DMS153 treated with DMSO at 0.1 percent for 48 hours (cell line): ENCODE data around the gene RAB12.
"Not testable (repeated sequence)": the region's sequence is repeated elsewhere in the genome, so short reads cannot be mapped to it uniquely, and the experiment has no call there.

Experiments used
- DNase-seq: peaks from one replicate; lab custom pipeline; 2025; ENCODE audit not compliant: unreplicated experiment; lab: John Stamatoyannopoulos, UW

Gene RAB12, protein sequence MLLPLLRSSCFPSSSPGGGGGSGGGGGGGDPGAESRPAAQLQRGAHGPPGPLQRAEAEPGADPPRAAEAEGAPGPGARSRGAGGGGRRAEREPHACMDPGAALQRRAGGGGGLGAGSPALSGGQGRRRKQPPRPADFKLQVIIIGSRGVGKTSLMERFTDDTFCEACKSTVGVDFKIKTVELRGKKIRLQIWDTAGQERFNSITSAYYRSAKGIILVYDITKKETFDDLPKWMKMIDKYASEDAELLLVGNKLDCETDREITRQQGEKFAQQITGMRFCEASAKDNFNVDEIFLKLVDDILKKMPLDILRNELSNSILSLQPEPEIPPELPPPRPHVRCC

GRCh38 chr18:8608795-8609658, at the start of gene RAB12:
Gene RAB12, plus strand, starts transcription at chr18:8609437. Its CDS starts 3 bp downstream, at chr18:8609440.
- no peak for DNase-seq

GRCh38 chr18:8559612-8560186, 49.5 kb upstream of the RAB12 start:
- DNase-seq: no peak

- no peak for DNase-seq
These were observed 47.9 kb upstream of the RAB12 start for GRCh38 chr18:8561123-8561910.

DNA sequence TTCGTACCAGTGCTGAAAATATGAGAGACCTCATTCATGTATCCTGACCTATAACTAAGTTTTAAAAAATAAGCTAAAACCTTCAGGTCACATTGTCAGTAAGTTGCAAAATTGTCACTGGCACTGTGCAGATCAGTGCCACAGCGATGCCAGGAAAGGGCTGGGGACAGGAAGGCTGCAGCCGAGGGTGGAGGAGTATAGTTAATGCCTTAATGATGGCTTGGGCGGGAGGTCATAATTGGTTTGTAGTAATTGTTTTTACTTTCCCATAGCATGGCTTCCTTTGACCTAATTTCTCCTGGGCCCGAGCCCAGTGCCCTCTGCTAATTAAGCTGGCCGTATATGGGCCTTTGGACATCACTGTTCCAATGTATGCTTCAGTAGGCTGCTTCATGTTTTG, 47.2 kb upstream of the RAB12 start:
- DNase-seq: no peak

DNA sequence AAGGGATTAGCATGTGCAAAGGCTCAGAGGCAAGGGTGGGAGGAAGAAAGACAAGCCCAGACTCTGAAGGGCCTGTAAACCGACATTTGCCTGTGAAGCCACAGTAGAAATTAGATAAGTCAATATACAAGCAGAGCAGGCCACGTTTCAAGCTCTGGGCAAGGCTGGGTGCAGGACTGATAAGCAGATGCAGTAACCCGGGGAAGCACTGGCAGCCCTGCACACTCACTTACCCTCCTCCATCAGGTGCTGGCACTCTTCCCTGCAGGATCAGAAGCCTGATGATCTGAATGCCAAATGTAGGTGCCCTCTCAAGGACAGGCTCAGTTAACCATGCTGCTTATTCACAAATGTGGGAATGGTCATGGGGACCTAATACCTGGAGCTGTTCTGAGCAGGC, 46.3 kb upstream of the RAB12 start:
- DNase-seq: no peak

DNA sequence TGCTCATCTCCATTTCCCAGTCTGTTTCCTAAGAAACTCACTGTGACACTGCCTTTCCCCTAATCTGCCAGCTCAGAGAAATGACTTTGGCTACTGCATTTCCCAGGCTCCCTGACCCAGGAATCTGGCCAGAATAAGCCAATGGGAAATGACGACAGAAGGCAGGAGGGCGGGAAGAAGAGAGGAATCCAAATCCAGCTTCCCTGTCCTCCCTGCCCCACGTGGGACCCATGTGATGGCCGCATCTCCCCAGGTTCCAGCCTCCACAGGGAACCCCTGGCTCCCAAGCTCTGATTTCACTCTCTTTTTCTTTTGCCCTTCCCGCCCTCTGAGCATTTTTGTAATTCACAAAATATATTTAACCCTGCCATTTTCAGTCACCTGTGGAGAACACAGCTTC, 37.8 kb upstream of the RAB12 start:
- DNase-seq: no peak

GRCh38 chr18:8573766-8574165, 35.5 kb upstream of the RAB12 start:
- DNase-seq: not testable (repeated sequence)

- DNase-seq: no peak
These were observed 24.4 kb upstream of the RAB12 start for GRCh38 chr18:8584798-8585197.

GRCh38 chr18:8586941-8587340, 22.3 kb upstream of the RAB12 start:
- no peak for DNase-seq

- DNase-seq: no peak
These were observed 13.8 kb upstream of the RAB12 start for GRCh38 chr18:8595445-8595844.

DNA sequence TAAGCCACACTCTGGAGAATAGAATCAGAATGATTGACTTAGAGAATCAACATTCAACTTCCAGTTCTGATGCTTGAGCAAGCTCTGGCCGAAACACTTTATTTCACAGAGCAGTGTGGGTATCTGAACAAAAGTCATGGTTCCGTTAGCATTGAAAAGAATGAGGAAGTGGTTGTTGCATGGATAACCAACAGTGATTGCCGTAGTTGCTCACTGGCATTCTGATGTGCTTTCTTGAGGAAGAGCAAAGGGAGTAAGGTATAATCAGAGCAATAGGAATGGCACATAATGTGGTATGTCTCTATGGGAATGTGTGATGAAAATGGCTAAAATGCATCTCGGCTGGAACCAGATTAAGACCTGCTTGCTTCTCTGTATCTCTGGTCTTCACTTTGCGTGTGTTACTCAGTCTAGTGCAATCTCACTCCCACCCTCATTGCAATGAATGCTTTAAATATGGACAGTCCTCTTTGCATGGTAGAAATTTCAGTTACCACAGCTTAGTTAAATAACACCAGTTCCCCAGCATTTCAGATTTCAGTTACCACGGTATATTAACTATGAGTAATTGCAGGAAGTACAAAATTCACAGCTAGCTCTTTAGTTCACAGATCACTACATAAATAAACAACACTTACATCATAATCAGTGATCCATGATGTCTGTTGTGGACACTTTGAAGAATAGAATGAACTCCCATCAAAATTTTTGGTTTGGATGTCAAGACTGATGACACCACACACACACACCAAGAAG, 7.8 kb upstream of the RAB12 start:
- DNase-seq: no peak

GRCh38 chr18:8602040-8602439, 7.2 kb upstream of the RAB12 start:
- DNase-seq: no peak

DNA sequence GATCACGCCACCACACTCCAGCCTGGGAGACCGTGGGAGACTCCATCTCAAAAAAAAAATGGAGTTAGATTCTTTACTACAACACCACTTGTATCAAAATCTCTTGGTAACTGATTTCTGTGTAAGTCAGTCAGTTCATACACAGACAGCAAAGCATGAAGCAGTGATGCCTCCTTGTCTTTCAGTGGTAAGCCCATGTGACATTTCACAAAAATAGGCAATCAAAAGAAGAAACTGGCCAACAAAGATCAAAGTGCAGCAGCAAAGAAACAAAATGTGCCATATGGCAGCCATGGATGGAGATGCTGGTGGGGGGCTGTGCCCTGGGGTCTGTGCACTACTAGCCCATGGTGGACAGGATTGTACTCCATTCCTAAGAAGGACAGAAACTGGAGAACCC, 6.7 kb upstream of the RAB12 start:
- DNase-seq: no peak

- no peak for DNase-seq
These were observed 5.3 kb upstream of the RAB12 start for GRCh38 chr18:8603663-8604520.

- no peak for DNase-seq
These were observed 3.3 kb upstream of the RAB12 start for GRCh38 chr18:8605974-8606373.

GRCh38 chr18:8607776-8608742, 1.2 kb upstream of the RAB12 start:
- DNase-seq: no peak

DNA sequence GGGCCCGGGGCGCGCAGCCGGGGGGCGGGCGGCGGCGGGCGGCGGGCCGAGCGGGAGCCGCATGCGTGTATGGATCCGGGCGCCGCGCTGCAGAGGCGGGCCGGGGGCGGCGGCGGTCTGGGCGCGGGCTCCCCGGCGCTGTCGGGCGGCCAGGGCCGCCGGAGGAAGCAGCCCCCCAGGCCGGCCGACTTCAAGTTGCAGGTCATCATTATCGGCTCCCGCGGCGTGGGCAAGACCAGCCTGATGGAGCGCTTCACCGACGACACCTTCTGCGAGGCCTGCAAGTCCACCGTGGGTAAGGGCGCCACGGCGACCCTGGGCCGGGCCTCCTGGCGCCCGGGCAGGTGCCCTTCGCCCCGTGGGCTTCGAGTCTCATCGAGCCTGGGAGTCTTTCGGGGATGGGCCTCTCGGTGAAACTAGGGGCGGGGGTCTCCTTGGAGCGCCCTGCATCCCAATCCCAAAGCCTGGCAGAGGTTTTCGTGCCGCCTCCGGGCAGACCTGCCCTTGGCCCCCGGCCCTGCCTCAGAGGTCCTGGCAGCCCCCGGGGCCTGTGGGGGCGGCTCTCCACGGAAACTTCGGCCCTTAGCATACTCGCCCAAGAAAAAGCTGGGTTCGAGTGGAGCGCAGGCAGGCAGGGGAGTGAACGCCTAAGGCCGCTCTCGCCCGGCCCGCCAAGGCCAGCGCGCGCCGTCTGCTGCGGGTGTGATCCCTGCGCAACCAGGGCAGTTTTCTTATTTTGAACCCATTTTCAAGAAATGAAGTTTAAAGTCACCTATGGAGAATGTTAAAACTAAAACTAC, 622 bp downstream of the RAB12 start:
- DNase-seq: no peak

GRCh38 chr18:8610459-8610851, 1.2 kb downstream of the RAB12 start:
- DNase-seq: no peak
